ENCODE results near the gene HAPSTR1.

DNA sequence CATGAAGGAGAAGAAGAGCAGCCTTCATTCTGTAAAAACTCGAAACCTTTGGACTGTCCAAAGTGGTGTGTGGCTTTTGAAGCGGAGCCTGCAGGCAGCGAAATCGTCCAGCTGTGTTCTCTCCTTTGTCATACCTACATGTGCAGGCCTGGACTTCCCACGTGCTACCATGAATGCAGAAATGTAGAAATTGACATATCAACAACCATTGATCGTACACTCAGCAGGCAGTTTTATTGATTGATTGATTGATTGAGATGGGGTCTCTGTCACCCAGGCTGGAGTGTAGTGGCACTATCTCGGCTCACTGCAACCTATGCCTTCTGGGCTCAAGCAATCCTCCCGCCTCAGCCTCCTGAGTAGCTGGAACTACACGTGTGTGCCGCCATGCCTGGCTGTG, 2.6 kb upstream of the HAPSTR1 start:
- TF ChIP-seq POLR2AphosphoS5 (IDR thresholded peaks at IDR 0.05; ENCODE audit: low read depth, low read length) (no peak), POLR2A (IDR thresholded peaks at IDR 0.05; ENCODE audit: low read depth, low read length) (no peak)

Data from GM12892 (cell line).